ENCODE measurements around the gene MPDZ. TPM values are rescaled to one million over a fixed set of nuclear protein-coding genes. Genes with fewer than 3 reads are reported as not detected.

MPDZ gene
- total and polyA plus RNA-seq, 2 of the 4 experiments (the other 2 are of a cell fraction), result 18.8 to 39.3 TPM

DNA sequence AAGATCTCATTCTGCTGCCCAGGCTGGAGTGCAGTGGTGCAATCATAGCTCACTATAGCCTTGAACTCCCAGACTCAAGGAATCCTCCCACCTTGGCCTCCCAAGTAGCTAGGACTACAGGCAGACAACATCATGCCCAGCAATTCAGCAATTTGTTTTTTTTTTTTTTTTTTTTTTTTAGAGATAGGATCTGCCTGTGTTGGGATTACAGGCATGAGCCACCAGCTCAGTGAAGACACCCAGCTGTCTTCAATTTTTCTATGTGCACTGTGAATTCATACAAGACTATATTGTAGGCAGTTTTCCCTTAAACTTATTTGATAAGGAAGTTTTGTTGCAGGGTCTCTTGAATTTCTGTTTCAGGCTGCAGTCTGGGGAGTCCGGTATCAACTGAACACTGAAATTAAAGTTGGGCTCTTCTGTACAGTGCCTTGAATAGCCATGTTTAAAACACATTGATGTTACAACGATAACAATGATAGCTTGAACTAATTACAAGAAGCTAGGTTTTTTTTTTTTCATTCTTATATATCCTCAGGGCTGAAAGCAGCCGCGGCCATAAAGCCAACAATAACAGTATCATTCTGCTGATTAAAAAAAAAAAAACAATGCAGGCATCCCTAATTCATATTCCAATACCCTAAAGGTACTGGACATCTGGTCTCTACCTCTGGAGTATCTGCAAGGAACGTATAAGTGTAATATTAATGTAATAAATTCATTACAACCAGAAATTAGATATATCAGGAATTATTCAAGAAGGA is 63.5 kb downstream of the MPDZ start:
- intact Hi-C loops (cut with micrococcal nuclease), result loop anchor here (5.0 kb wide), 1 partner anchor 211 kb away; no protein-coding TSS in a partner anchor
- Histone ChIP-seq H4K91ac (ENCODE audit: insufficient read depth, low read depth, low read length) (no peak overlapping the region), H3K36me3 (ENCODE audit: control insufficient read depth, insufficient read depth, low read length) (peaks cover 5% of the 10 kb centered on the region), H3K18ac (ENCODE audit: low read depth, low read length) (no peak overlapping the region), H4K8ac (ENCODE audit: low read depth in 2 of 2, low read length in 2 of 2) (no peak overlapping the region), H3K27ac (ENCODE audit: insufficient read depth, low read length) (no peak overlapping the region), H2AFZ (replicated peaks; ENCODE audit: low read length, poor library complexity) (no peak overlapping the region), H3K27me3 (ENCODE audit: control insufficient read depth, insufficient read depth, low read length) (no peaks in the 10 kb centered on the region), H3K4me3 (ENCODE audit: insufficient read depth, low read depth, low read length) (no peak overlapping the region), H3K23ac (ENCODE audit: low read depth, low read length) (no peak overlapping the region), H3K9me3 (ENCODE audit: control insufficient read depth, insufficient read depth, low read length) (no peaks in the 10 kb centered on the region), H2AK9ac (replicated peaks; ENCODE audit: low read depth, low read length, poor library complexity) (no peak overlapping the region), H3K14ac (replicated peaks; ENCODE audit: low read depth, low read length) (no peak overlapping the region), H3K4ac (ENCODE audit: low read depth, low read length) (no peak overlapping the region), H4K5ac (ENCODE audit: low read depth, low read length) (no peak overlapping the region), H4K20me1 (ENCODE audit: insufficient read depth, low read length) (no peaks in the 10 kb centered on the region), H2BK5ac (ENCODE audit: low read depth, low read length, poor library complexity, severe bottlenecking) (no peak overlapping the region), H3K4me1 (ENCODE audit: control insufficient read depth, insufficient read depth, low read length) (no peaks in the 10 kb centered on the region), H3K4me2 (ENCODE audit: low read depth, low read length) (no peak overlapping the region), H2BK120ac (ENCODE audit: low read depth, low read length) (no peak overlapping the region), H2BK15ac (ENCODE audit: low read depth, low read length) (no peak overlapping the region), H3K9me1 (ENCODE audit: insufficient read depth, low read length) (0 out of 2 replicates have a peak, but pooled peaks cover 3% of the 10 kb centered on the region), H3K79me1 (ENCODE audit: low read depth in 1 of 2, low read length in 2 of 2) (no peaks in the 10 kb centered on the region; a peak in 1 of 4 replicates), H3K9ac (ENCODE audit: low read depth, low read length) (no peak overlapping the region), H2AK5ac (ENCODE audit: low read depth, low read length) (no peak overlapping the region), H2BK20ac (ENCODE audit: low read depth, low read length) (no peak overlapping the region), H3K56ac (ENCODE audit: extremely low read depth, insufficient read depth, low read length) (no peak overlapping the region)
- POLR2A ChIA-PET (ENCODE audit: unreplicated experiment), result interaction anchor here (0.6 kb wide), 1 partner anchor 63 kb away, joined by 12 read pairs; no protein-coding TSS in a partner anchor
- TF ChIP-seq POLR2A (IDR thresholded peaks at IDR 0.05; ENCODE audit: low read depth, low read length) (no peak), RFX5 (IDR thresholded peaks at IDR 0.05; ENCODE audit: low read depth, low read length) (no peak), CEBPB (IDR thresholded peaks at IDR 0.05; ENCODE audit: low read depth, low read length) (no peak), MAZ (IDR thresholded peaks at IDR 0.05; ENCODE audit: borderline replicate concordance, low read depth, low read length) (no peak), RCOR1 (IDR thresholded peaks at IDR 0.05; ENCODE audit: insufficient replicate concordance, low read length) (no peak), NFE2L2 (IDR thresholded peaks at IDR 0.05; ENCODE audit: low read depth, low read length) (no peak)
- TF ChIP-seq, protein P1, sequence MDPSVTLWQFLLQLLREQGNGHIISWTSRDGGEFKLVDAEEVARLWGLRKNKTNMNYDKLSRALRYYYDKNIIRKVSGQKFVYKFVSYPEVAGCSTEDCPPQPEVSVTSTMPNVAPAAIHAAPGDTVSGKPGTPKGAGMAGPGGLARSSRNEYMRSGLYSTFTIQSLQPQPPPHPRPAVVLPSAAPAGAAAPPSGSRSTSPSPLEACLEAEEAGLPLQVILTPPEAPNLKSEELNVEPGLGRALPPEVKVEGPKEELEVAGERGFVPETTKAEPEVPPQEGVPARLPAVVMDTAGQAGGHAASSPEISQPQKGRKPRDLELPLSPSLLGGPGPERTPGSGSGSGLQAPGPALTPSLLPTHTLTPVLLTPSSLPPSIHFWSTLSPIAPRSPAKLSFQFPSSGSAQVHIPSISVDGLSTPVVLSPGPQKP (IDR thresholded peaks at IDR 0.05; ENCODE audit: borderline replicate concordance, low read depth, low read length), result no peak
- TF ChIP-seq, protein P2, sequence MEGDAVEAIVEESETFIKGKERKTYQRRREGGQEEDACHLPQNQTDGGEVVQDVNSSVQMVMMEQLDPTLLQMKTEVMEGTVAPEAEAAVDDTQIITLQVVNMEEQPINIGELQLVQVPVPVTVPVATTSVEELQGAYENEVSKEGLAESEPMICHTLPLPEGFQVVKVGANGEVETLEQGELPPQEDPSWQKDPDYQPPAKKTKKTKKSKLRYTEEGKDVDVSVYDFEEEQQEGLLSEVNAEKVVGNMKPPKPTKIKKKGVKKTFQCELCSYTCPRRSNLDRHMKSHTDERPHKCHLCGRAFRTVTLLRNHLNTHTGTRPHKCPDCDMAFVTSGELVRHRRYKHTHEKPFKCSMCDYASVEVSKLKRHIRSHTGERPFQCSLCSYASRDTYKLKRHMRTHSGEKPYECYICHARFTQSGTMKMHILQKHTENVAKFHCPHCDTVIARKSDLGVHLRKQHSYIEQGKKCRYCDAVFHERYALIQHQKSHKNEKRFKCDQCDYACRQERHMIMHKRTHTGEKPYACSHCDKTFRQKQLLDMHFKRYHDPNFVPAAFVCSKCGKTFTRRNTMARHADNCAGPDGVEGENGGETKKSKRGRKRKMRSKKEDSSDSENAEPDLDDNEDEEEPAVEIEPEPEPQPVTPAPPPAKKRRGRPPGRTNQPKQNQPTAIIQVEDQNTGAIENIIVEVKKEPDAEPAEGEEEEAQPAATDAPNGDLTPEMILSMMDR (conservative IDR thresholded peaks at IDR 0.05; ENCODE audit: low read depth, low read length), result no peak
- dilution Hi-C loops (cut with HindIII; ENCODE audit: low sequenced_read_pairs, unreplicated experiment), result no loop called here
- whole genome bisulfite sequencing, 2 experiments (ENCODE audit: extremely low coverage in 2 of 2, insufficient read length in 1 of 2), result no CpG with 5 or more reads among the region's 5 CpGs
- DNase-seq, result no peak
- in situ Hi-C loops (cut with MboI; ENCODE audit: low sequenced_read_pairs), result no loop called here
- BruUV-seq (replicated peaks), result no TSS peak
- CTCF ChIA-PET, result interaction anchor here (0.6 to 1.0 kb wide), 4 partner anchors 13 to 1683 kb away, joined by 3 read pairs; no protein-coding TSS in a partner anchor
- no peak for ATAC-seq (ENCODE audit: low read depth)
